Left hindlimb (tissue), 1 donor: ENCODE data around the gene PYGO1.
A peak's percentile ranks its signal among the peaks of the same experiment; 100 is the strongest.
"Not testable (repeated sequence)": the region's sequence is repeated elsewhere in the genome, so short reads cannot be mapped to it uniquely, and the experiment has no call there.

Source experiments
- DNase-seq: peaks from one replicate; pipeline ENCODE4 v3.0.0-alpha.2; 2018

Gene PYGO1

DNA sequence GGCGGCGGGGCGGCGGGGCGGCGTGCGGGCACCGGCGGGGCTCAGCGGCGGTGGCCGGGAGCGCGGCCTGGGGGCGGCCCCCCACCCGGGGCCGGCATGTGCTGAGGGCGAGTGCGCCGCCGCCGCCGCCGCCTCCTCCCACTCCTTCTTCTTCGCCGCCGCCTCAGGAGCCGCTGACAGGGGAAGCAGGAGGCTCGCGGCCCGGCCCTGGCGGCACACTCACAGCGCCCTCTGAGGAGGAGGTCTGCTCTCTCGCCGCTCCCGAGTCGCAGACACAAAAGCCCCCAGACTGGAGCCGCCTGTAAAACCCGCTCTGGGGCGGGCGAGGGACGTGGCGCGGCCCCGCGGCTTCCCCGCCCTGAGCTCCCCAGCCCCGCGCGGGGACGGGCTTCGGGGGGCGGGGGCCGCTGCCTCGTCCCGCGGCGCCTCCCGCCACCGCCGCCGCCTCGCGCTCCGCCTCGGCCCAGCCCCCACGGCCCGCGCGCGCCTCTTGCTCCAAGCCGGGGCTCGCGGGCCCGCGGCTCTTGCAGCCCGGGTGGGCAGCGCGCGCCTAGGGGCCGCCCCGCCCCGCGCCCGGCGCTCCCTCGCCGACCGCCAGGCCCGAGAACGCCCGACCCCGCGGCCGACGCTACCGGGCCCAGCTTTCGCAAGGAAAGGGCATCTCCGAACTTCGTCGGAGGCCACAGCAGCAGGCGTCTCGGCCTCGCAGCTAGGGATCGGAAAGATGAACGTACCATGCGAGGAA is at the start of gene PYGO1:
TSS of gene PYGO1 (minus strand) at position 276 of the 745 bp plus-strand sequence. CDS start 462 bp downstream, outside the sequence.
- peak; percentile 84 for DNase-seq

DNA sequence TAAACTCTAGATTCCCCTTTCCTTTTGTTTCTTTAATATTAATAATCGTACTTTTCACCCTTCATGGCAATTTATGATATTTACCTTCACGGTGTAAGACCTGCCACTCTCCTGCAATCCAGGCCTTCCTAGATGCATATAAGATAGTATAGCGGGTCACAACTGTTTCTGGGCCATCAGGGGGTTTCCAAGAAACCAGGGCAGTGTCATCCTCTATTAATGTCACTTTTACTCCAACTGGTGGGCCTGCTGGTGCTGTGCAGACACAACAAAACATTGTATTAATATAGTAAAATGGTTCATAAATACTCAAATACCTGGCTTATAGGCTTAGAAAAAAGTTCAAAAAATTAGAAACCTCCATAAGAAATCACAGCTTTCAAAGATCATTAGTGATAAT is 48.9 kb upstream of the PYGO1 start:
- DNase-seq = no peak

DNA sequence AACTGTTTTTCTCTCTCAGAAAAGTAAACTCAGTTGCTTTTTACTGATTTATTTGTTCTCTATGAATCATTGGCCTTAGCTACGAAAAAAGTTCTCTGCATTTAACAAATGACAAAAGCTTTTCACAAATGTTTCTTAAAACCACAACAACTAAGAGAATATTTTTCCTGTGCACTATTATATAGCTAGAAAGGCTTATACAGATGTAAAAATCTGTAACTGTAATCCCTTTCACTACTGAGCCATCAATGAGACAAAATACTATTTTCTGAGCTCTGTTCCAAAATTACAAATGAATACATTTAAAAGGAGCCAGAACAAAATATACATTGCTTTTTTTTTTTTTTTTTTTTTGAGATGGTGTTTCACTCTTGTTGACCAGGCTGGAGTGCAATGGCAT is 45.6 kb upstream of the PYGO1 start:
- DNase-seq = no peak

DNA sequence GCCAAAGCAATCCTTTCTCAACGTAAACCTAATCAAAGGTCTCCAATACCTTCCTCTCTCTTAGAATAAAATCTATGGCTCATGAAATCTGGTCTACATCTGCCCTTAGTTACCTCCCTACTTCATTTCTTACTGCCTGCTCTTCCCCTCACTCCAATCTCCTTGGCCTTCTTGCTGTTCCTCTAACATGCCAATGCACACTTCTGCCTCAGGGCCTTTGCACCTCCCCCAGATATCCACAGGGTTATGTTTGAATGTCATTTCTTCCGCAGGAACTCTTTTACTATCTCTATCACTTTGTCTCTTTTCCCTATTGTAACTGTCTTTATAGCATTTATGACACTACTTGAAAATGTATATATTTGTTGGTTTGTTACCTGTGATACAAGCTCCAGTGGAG is 44.3 kb upstream of the PYGO1 start:
- DNase-seq = no peak

DNA sequence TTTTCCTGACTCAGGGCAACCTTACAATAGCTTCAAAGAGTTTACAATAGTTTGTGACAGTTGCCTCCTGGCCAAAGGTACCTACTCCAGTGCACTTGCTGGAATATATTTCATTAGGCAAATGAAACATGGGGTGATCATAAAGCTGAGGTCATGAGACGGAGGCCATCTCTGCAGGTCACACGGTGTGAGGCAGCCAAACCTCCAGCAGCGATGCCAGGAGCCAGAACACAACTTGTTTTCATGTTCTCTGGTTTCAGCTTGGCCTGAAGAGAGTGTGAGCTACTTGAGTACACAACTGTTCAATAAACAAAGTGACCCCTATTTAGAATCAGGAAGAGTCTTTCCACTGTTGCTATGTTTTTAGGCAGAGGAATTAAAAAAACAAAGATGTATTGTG is 42.7 kb upstream of the PYGO1 start:
- no peak for DNase-seq

DNA sequence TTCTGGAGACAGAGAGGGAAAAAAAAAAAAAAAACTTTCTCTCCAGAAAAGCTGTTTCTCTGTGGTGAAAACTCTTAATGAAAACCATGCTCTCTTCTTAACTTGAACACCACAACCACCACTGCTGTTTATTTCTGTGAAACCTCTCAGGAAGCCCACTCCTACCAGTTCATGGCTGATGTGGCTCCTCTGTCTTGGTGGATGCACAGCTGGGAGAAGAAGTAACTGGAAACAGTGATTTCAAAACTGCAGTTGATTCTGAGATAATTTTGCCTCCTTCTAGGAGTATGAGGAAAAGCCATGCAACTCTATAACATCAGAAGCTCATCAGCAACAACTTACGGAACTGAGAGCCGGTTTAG is 40.2 kb upstream of the PYGO1 start:
- DNase-seq = no peak

DNA sequence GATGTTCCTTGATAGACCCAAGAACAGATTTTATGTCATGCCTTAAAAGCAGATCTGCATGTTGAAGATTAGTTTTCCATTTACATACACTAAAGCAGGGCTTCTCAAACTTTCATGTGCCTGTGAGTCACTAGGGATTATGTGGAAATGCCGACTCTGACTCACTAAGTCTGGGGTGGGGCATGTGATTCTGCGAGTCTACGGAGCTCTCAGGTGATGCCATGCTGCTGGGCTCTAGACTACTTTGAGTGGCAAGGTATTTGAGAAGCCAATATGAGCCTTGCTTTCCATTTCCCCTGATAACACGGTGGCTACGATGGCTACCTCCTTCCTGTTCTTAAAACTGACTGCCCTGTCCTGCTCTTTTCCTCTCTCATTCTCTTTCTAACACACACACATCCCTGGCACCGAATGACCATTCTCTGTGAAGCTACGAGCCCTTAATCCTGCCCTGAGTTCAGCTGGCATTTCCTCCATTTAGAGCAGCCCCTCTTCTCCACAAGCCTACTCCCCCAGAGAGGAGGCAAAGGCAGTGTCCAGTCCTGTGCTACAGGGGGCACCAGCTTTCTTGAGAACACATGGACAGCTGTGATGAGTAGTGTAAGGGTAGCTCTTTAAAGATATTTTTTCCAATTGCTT is 39.7 kb upstream of the PYGO1 start:
- no peak for DNase-seq

DNA sequence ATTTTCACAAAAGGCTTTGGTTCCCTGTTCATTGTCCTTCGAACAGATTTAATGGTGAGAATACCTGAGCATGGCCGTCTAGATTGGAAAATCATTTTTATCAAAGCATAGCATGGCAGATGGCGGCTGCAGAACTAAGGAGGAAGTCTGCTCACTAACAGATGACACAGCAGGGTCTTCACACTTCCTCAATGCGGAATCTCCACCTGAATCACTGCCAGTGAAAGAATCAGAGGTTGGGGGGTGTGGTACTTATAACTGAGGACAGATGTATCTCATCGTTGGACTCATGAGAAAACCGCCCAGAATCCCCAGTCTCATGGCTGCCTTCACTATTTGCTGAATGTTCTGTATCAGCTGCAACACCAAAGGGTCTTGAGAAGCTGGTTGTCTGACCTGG is 31.6 kb upstream of the PYGO1 start:
- DNase-seq = no peak

- no peak for DNase-seq
Measured at GRCh38 chr15:55618387-55618786, 30.2 kb upstream of the PYGO1 start.

DNA sequence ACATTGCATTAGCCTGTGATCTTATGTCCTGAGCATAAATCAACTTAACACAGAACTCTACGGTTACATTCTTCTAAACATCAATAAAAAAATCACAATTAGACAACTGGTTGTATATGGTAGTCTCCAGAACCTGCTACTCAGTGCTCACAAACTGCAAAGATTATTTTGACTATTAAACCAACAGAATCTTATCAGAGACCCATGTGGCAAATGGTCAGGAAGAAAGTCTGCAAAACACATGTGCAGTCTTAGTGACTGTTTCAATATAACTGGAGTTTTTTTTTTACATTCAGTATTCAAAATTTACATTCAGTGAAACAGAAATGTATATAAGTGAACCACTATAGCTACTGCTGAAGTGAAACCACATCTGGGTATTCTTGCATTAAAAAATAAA is 27.3 kb upstream of the PYGO1 start:
- no peak for DNase-seq

GRCh38 chr15:55613727-55614126 is 25.6 kb upstream of the PYGO1 start:
- no peak for DNase-seq

GRCh38 chr15:55606214-55606613 is 18.1 kb upstream of the PYGO1 start:
- no peak for DNase-seq

DNA sequence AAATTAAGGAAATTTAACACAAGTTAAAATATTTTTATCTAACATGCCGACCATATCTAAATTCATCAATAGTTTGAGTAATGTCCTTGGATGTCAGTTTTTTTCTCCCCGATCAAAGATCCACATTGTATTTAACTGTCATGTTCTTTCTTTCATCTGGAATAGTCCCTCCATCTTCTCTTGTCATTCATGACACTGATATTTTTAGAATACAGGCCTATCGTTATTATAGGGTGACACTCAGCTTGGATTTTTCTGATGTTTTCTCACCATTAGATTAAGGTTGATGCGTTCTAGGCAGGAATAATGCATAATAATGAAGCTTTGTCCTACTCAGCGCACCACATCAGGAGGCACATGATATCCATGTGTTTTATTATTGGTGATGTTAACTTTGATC is 13.2 kb upstream of the PYGO1 start:
- no peak for DNase-seq

GRCh38 chr15:55599439-55599838 is 11.3 kb upstream of the PYGO1 start:
- DNase-seq = no peak

- not testable (repeated sequence) for DNase-seq
Measured at GRCh38 chr15:55593019-55593418, 4.9 kb upstream of the PYGO1 start.

DNA sequence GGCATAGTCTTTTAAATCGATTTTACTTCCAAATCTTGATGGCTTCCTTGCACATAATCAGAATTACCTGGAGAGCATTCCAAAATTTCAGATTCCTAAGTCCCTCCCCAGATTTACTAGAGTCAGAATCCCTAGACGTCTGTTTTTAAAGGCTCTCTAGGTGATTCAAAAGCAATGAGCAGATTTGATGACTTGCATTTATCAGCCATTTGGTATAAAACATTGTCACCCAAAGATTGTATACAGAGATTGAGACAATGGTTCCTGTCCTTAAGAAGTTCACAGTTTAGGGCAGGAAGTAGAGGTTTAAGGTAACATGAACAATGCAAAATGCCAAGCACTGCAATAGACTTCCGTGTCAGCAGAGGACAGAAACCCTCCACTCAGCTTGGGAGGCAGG is 2.6 kb upstream of the PYGO1 start:
- DNase-seq = no peak

GRCh38 chr15:55589287-55589686 is 1.1 kb upstream of the PYGO1 start:
- DNase-seq = peak; percentile 32

DNA sequence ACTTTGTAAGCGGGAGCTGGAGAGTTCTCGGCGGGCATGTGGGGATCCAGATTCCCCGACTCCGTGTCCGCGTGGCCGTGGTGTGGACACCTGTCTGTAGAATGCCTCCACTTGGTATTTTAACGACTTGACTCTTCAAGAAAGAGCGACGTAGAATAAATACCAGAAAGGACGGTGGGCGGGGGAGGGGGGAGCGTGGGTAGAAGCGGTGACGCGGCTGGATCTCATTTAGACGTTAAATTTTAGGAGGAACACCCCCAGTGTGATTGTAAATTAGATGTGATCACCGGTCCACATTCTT is 620 bp upstream of the PYGO1 start:
- no peak for DNase-seq

- peak; percentile 80 for DNase-seq
Measured at GRCh38 chr15:55587321-55588069, 650 bp downstream of the PYGO1 start.

- no peak for DNase-seq
Measured at GRCh38 chr15:55586808-55587207, 1.3 kb downstream of the PYGO1 start.

DNA sequence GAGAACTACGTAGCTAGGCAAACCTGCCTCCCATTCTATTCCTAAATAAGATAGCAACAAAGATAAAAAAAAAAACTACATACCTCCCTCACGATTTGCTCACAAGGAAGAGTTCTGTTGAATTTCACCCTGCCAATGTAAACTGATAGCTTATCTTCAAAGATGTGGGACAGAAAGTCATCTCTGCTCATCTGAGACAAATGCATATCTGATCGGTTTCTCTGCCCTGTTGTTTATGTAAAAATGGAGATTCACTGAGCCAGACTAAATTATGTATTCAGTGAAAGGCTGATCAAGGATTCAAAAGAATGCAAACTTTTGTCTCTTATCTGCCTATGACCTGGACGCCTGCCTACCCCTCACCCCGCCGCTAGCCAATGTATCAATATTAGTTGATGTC is 11.2 kb downstream of the PYGO1 start:
- DNase-seq = no peak

- DNase-seq = no peak
Measured at GRCh38 chr15:55574096-55574495, 14.0 kb downstream of the PYGO1 start.

GRCh38 chr15:55573224-55573623 is 14.9 kb downstream of the PYGO1 start:
- no peak for DNase-seq
